ENCODE measurements around the gene ZP2.
"Not testable (repeated sequence)": the region's sequence is repeated elsewhere in the genome, so short reads cannot be mapped to it uniquely, and the experiment has no call there.

The ZP2 gene

DNA sequence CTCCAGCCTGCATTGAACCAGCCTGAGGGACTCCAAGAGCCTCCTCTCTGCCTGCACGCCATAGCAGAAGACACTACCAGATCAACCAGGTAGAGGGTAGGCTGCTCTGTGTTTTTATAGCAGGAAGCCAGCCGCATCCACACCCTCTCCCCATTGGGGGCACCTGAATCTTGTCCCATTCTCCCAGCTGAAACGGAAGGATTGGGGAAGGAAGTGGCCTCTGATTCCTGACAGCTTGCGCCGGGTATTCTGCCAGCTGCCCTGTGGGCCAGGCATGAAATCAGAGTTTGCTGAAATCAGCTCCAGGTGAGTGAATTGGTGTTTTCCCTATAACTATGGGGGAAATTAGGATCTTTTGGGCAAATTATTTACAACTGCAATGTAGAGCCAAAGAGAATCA lies at the start of gene ZP2:
TSS of gene ZP2 (minus strand) at position 89 of the 400 bp plus-strand sequence. CDS start at position 62, 27 bp downstream.
- DNase-seq (ENCODE audit: low read depth in 3 of 3) = no peak

GRCh38 chr16:21257284-21257683 lies 45.9 kb upstream of the ZP2 start:
- no peak for DNase-seq (ENCODE audit: low read depth in 3 of 3)

- DNase-seq (ENCODE audit: low read depth in 3 of 3) = no peak
Measured at GRCh38 chr16:21256636-21257035, 45.3 kb upstream of the ZP2 start.

- no peak for DNase-seq (ENCODE audit: low read depth in 3 of 3)
Measured at GRCh38 chr16:21253470-21253869, 42.1 kb upstream of the ZP2 start.

GRCh38 chr16:21250072-21250923 lies 38.9 kb upstream of the ZP2 start:
- no peak for DNase-seq (ENCODE audit: low read depth in 3 of 3)

GRCh38 chr16:21248179-21248578 lies 36.8 kb upstream of the ZP2 start:
- DNase-seq (ENCODE audit: low read depth in 3 of 3) = not testable (repeated sequence)

DNA sequence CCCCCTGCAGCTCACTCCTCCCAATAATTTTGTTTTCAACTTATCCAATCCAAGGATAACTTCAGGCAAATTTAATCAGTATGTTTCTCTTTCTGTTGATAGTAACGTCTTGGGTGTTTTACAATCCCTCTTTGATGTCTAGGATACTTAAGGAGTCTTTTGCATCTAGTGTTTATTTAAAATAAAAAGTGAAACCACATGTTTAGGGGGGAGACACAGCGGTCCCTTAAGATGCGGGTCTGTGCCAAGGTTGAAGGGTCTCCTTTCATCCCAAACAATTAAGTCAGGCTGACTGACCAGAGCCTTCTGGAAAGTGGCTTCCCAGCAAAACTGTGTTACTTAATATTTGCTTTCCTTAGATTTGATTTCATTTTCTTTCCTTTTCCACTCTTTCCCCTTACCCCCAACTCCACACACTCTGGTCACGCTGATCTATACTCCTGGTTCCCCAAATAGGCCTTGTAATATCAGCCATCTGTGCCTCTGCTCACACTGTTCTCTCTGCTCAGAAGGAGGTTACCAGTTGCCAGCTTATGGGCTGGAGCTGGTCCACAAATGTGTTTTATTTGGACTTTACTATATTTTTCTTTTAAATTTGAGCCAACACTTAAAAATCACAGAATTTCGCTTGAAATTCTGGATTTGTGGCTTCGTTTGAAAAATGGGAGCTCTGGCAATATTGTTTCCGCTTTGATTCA lies 33.3 kb upstream of the ZP2 start:
- DNase-seq (ENCODE audit: low read depth in 3 of 3) = no peak

DNA sequence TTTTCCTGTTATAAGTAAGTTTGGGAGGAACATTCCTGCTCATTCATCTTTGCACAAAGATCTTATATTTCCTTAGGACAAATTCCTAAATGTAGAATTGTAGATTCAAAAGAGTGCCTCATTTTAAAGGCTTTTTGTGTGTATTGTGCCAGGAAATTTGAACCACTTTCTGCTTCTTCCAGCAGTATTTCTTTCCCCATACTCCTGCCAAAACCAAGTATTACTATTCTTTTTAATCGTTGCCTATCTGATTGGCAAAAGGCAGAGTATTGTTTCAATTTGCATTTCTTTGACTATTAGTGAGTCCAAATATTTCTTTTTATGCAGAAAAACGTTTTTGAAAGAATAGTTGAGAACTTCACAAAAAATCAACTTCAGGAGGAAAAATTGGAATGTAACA lies 31.4 kb upstream of the ZP2 start:
- no peak for DNase-seq (ENCODE audit: low read depth in 3 of 3)

GRCh38 chr16:21239646-21240045 lies 28.3 kb upstream of the ZP2 start:
- no peak for DNase-seq (ENCODE audit: low read depth in 3 of 3)

- no peak for DNase-seq (ENCODE audit: low read depth in 3 of 3)
Measured at GRCh38 chr16:21236831-21237230, 25.5 kb upstream of the ZP2 start.

DNA sequence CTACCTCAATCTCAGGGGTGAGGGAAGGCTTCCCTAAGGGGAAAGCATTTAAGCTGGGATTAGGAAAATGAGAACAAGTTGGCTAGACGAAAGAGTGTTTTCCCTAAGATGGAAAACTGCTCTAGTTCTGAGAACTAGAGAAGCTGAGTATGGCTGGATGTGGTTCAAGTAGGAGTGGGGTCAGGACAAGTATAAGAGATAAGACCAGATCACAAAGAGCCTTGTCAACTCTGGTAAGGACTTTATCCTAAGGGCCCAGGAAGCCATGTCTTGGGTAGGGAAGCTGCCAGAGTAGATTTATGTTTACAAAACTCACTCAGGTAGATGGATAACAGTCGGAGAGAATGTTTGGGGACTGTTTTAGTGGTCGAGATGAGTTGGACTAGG lies 23.8 kb upstream of the ZP2 start:
- DNase-seq (ENCODE audit: low read depth in 3 of 3) = no peak

GRCh38 chr16:21233521-21234150 lies 22.3 kb upstream of the ZP2 start, which contains the start of gene ANKS4B:
Gene ANKS4B, plus strand, starts transcription at chr16:21233699. Its CDS starts 39 bp downstream, at chr16:21233738.
- DNase-seq (ENCODE audit: low read depth in 3 of 3) = no peak

DNA sequence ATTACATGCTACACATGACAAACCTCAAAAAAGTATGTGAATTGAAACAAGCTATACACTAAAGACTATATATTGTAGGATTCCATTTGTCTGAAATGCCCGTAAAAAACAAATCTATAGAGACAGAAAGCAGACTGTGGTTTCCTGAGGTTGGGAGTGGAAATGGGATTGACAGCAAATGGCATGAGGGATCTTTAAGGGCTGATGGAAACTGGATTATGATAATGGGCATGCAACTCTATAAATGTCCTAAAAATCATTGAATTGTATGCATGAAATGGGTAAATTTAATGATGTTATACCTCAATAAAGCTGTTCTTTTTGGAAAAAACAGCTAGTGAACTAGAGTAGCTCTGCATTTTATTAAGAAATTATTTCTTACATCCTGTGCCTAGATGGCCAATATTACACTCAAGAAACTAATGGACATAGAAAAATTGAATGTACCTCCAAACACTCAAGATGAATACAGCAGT lies 21.7 kb upstream of the ZP2 start:
- no peak for DNase-seq (ENCODE audit: low read depth in 3 of 3)

DNA sequence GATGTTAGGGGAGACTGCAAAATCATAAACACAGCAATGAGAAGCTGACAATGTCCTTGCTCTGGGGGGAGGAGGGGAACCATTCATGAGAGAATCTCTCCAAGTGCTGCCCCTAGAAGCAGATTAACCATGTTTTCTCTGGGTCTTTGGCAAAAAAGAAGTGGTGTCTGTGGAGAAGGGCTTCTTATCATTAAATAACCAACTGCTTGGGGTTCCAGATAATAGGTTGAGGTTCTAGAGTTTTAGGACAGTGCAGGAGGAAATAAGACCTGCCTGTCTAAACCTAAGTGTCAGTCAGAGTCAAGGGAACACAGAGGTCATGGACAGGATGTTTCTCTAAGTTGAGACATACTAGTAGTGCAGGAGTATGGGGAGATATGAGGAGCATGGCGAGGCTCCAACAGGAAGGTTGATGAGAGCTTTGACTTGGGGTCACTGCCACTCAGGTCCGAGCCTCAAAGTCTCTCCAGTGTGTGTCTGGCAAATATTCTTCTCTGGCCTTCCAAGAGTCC lies 17.0 kb upstream of the ZP2 start:
- no peak for DNase-seq (ENCODE audit: low read depth in 3 of 3)

DNA sequence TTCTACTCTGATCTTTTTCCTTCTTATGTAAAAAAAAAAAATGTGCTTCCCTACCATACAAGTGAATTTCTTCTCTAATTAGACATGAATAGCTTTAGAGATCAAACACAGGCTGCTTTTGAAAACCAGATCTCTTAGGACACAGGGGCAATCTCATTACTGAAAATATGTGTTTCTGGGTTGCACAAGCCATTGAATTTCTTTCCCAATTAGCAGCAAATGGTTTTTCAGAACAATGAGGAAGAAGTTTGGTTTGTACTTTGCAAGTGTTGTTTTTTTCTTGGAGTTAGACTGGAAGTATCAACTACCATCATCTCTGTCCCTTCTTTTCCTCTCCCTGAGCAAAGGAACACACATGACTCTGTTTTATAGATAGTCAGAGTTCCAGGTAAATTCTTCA lies 16.5 kb upstream of the ZP2 start:
- DNase-seq (ENCODE audit: low read depth in 3 of 3) = no peak

DNA sequence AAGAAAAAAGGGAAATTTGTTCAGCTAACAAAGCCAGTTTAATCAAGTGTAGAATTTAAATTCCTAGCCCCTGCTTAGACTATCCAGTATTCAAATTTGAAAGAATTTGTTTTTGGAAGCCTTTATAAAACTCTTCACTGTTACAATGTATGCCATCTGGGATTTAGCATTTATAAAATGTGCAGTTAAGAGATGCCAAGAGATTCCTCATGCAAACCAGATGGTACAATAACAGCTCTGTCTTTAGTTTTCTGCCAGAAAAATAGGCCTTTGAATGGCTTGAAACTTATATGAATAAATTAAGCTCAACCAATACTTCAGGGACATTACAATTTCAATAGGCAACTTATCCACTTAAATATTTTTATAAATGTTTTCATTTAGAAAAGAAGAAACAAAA lies 15.4 kb upstream of the ZP2 start:
- DNase-seq (ENCODE audit: low read depth in 3 of 3) = no peak

DNA sequence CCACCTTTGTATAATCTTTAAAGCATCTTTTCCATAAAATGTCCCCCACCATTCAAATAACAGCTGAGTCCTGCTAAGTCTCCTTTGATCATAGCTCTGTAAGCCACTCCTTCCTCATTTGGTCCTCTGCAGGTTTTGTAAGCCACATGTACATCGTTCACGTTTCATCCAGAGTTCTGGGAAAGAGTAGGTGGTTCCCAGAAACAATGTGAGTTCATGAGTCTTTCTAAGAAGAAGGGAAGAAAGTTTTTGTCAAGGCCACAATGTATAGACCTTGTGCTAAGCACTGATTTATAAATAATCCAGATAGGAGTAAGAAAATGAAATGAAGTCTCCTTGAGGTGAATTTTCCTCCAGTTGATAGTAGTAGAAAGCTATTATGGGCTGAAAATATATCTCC lies 13.4 kb upstream of the ZP2 start:
- DNase-seq (ENCODE audit: low read depth in 3 of 3) = no peak

- no peak for DNase-seq (ENCODE audit: low read depth in 3 of 3)
Measured at GRCh38 chr16:21223787-21224186, 12.4 kb upstream of the ZP2 start.

DNA sequence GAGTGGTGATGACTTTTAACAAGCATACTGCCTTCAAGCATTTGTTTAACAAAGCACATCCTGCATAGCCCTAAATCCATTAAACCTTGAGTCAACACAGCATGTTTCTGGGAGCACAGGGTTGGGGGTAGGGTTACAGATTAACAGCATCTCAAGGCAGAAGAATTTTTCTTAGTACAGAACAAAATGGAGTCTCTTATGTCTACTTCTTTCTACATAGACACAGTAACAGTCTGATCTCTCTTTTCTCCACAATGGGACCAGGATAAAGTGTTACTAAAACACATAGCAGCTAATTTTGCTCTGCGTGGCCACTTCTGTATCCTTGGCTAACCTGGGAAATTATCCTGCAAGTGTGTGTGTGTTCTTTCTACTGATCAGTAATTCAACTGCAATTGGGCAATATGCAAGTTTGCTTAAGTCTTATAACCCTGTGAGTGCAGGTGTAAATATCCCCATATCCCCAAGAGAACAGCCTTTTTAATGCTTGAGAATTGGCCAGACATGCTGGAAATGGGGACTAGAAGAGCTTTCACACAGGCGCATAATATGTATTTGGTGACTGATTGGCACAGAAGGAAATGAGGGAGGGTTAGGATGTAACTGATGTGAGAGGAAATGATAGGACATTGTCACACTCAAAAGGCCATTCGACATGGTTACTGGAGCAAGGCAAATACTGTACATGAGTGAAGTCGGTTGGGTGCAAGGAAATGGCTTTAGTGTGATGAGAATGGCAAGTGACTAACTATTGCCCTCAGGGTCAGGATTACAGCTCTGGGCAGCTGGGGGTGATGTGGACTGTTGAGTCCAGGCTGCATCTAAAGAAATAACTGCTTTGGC lies 11.3 kb upstream of the ZP2 start:
- no peak for DNase-seq (ENCODE audit: low read depth in 3 of 3)

DNA sequence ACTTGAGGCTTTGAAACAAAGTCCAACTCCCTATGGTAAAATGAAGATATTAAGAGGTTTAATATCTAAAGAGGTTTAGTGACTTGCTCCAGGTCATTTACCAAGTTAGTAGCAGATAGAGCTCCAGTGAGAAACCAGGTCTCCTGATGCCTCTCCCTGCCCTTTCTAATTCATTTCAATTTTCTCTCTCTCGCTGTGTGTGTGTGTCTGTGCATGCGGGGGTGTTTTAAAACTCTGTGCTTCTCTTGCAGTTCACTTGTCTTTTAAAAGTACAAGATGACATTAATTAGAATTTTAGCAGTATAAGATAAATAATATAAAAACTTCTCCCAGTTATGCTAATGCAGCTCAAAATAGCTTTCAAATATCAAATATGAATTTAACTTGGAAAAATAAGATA lies 8.2 kb upstream of the ZP2 start:
- DNase-seq (ENCODE audit: low read depth in 3 of 3) = no peak

DNA sequence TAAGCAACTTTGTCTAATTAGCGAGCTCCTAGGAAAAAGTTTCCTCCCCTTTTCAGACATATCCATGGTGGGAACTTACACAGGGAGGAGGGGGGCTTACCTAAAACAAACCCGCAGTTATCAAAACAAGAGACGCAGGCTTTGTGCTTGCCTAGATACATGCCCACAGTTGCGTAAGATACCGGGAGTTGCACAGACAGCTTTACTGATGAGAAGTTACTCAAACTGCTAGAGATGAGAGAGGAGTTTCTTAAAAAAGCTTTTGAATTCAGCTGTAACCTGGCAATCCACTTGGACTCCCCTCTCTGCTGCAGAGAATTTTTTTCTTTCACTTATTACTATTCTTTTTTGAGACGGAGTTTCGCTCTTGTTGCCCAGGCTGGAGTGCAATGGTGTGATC lies 6.8 kb upstream of the ZP2 start:
- no peak for DNase-seq (ENCODE audit: low read depth in 3 of 3)
